Right lobe of liver (tissue), 6 donors: ENCODE measurements around the gene HOXB7. TPM values are rescaled to one million over a fixed set of nuclear protein-coding genes. Genes with fewer than 3 reads are reported as not detected.

Experiments used
- ATAC-seq, 4 donors: fragments of 200-7000 bp; cut with Tn5 transposase; one replicate each; pipeline ENCODE4 v1.9.1; 2020; ENCODE audit warnings: mild to moderate bottlenecking in 4 of 4, moderate library complexity in 4 of 4
- DNase-seq, 3 donors: peaks; one replicate each; pipeline ENCODE4 v3.0.0-alpha.2; 2020
- H3K27ac ChIP-seq, 3 donors: fragments of 200-600 bp; one replicate each; pipeline ENCODE4 v1.8.0; 2022
- H3K27me3 ChIP-seq, 2 donors: fragments of 200-600 bp; one replicate each; pipeline ENCODE4 v1.8.0; 2022
- H3K36me3 ChIP-seq, 4 donors: fragments of 200-600 bp; sonication (generic) in 1 of 4; one replicate each; pipeline versions ENCODE4 v1.5.1 to v1.8.0; 2017 to 2022; ENCODE audit warnings: control low read depth in 1 of 4
- H3K4me1 ChIP-seq, 4 donors: fragments of 200-600 bp; sonication (generic) in 1 of 4; one replicate each; pipeline versions ENCODE4 v1.5.1 to v1.8.0; 2017 to 2022; ENCODE audit warnings: control low read depth in 1 of 4
- H3K4me3 ChIP-seq, 3 donors: fragments of 200-600 bp; one replicate each; pipeline ENCODE4 v1.8.0; 2022
- H3K9me3 ChIP-seq, 4 donors: fragments of 200-600 bp; sonication (generic) in 1 of 4; one replicate each; pipeline versions ENCODE4 v1.5.1 to v1.8.0; 2017 to 2022; ENCODE audit warnings: control low read depth in 1 of 4
- CTCF ChIP-seq, 4 donors: fragments of 200-600 bp in 3 of 4; fragments of 450-650 bp in 1 of 4; IDR thresholded peaks; one replicate each; pipeline versions ENCODE4 v1.5.1 to v1.8.0; 2016 to 2022; ENCODE audit warnings: antibody characterized with exemption in 4 of 4, mild to moderate bottlenecking in 2 of 4
- POLR2A ChIP-seq: fragments of 450-650 bp; IDR thresholded peaks from one replicate; pipeline ENCODE4 v1.6.1; 2017; ENCODE audit warnings: antibody characterized with exemption, mild to moderate bottlenecking
- WGBS: methylation state at CpG from one replicate; pipeline ENCODE4 v1.1.6; 2018; ENCODE audit warnings: low coverage, low lambda C conversion rate; ENCODE audit not compliant: insufficient coverage; ENCODE audit errors: missing lambda C conversion rate; 5-methylcytosine and 5-hydroxymethylcytosine counted together
- intact Hi-C, 2 donors: fragments of 100-400 bp; cut with DNase I; formaldehyde crosslinking; loops; one replicate each; pipeline versions ENCODE4 v1.11.2 to v1.14.1; 2022
- microRNA counts: library from miRNA; unstranded; fragments of <30 nt; microRNA quantifications from one replicate; lab custom pipeline; 2016
- microRNA-seq, 2 donors: library from miRNA; unstranded; fragments of <30 nt; microRNA quantifications; one replicate each; pipeline ENCODE4, GENCODE V29; 2019 to 2020
- small RNA-seq, 2 experiments: library from RNA; depleted of rRNA; stranded (forward); fragments of <200 nt; gene quantifications; one replicate each; pipeline ENCODE3, GENCODE V24; 2016
- total RNA-seq, 6 experiments: library from RNA; depleted of rRNA in 2 of 6; stranded (reverse); fragments of >200 nt in 2 of 6; fragmentation: NEBNext Ultra II Directional in 3 of 6; extraction: Animal tissue kit (Norgen Biotek cat#: 25700) in 3 of 6; gene quantifications; one replicate each; pipeline versions ENCODE4 v1.1.0 to v1.2.4, GENCODE V29; 2016 to 2023
- donor health status: DM: no; HTN: yes; CAD: no.
- donor health status: DM: no; HTN: no; CAD: no.
- donor health status: DM: no; HTN: no; CAD: no.
- donor health status: DM: no; HTN: yes; CAD: no.
- donor health status: DM: no; HTN: yes; CAD: no.

Gene HOXB7
- total RNA-seq, 6 experiments from 2014 or later, result 0.16 to 0.79 (median 0.30) TPM; not detected in 2

- H3K27me3 ChIP-seq, result peaks cover 0 to 9% of the 10 kb centered on the region in 2 donors
- ATAC-seq, result no peak
- no peaks in the 10 kb centered on the region for H3K9me3 ChIP-seq
Observed at GRCh38 chr17:48559122-48559839, 51.5 kb downstream of the HOXB7 start.

GRCh38 chr17:48558831-48559121 lies 52.0 kb downstream of the HOXB7 start:
- Histone ChIP-seq H3K9me3 (no peaks in the 10 kb centered on the region), H3K27ac (no peak overlapping the region), H3K4me1 (no peaks in the 10 kb centered on the region), H3K36me3 (no peaks in the 10 kb centered on the region), H3K4me3 (no peak overlapping the region), H3K27me3 (peaks cover 0 to 9% of the 10 kb centered on the region in 2 donors)
- TF ChIP-seq POLR2A (no peak), CTCF (IDR thresholded peaks at IDR 0.05) (no peak)
- ATAC-seq (no peak), DNase-seq (no peak)
- WGBS, result 13% methylated on average over 2 of the region's 2 CpGs
- intact Hi-C loops, result no loop called here

More at GRCh38 chr17:48559122-48559839, 51.5 kb downstream of the HOXB7 start:
- Histone ChIP-seq H3K36me3 (no peaks in the 10 kb centered on the region), H3K27ac (peak overlapping the region in 1 of 3 donors; percentile 1), H3K4me1 (no peaks in the 10 kb centered on the region), H3K4me3 (no peak overlapping the region)
- TF ChIP-seq CTCF (IDR thresholded peaks at IDR 0.05), result no peak
- no peak for TF ChIP-seq POLR2A
- intact Hi-C loops, result no loop called here
- no peak for DNase-seq
- 25% methylated on average over 16 of the region's 16 CpGs for WGBS

- Histone ChIP-seq H3K4me1 (no peaks in the 10 kb centered on the region), H3K36me3 (no peaks in the 10 kb centered on the region), H3K27me3 (peaks cover 0 to 9% of the 10 kb centered on the region in 2 donors), H3K27ac (no peak overlapping the region), H3K9me3 (no peaks in the 10 kb centered on the region), H3K4me3 (no peak overlapping the region)
- intact Hi-C loops, result no loop called here
- WGBS, result 19% methylated on average over 13 of the region's 13 CpGs
- TF ChIP-seq POLR2A (no peak), CTCF (IDR thresholded peaks at IDR 0.05) (no peak)
- DNase-seq (no peak), ATAC-seq (no peak)
Observed at GRCh38 chr17:48558057-48558830, 52.6 kb downstream of the HOXB7 start.

MicroRNA genes within 50 kb of the gene (microRNA counts, 767-probe panel; counts per million panel counts)
- microRNA hsa-miR-10a-5p (lab: Ali Mortazavi, UCI), result 6,112 counts per million, percentile 16 among the panel's probes with 10 or more counts

Small RNA genes lying within 50 kb of the gene (microRNA-seq; reads per million reads assigned to microRNA genes)
- gene MIR196A1, result 0 reads per million in 2 donors

Small RNA genes lying within 50 kb of the gene (small RNA-seq; reads per million reads assigned to genes)
- 0 reads per million in 2 experiments for gene MIR196A1

Other genes starting within 250 kb of the HOXB7 start
- gene SKAP1, start 180.8 kb downstream of the HOXB7 start, total RNA-seq, result 10 to 100 TPM in 4 of 6 experiments, 1 to 10 TPM in 2; 4.5 to 51.0 (median 17.5) TPM
- not detected for gene HOXB1, start 80.0 kb downstream of the HOXB7 start, total RNA-seq
- gene HOXB2, start 65.9 kb downstream of the HOXB7 start, total RNA-seq, result 1 to 10 TPM; 1.1 to 1.9 (median 1.5) TPM
- 1 to 10 TPM in 1 of 6 experiments, under 1 TPM in 5; 0.31 to 1.1 (median 0.68) TPM for gene HOXB4, start 32.7 kb downstream of the HOXB7 start, total RNA-seq
- gene HOXB3, start 20.8 kb downstream of the HOXB7 start, total RNA-seq, result 1 to 10 TPM in 5 of 6 experiments, under 1 TPM in 1; 0.99 to 3.2 (median 2.6) TPM
- under 1 TPM in 5 of 6 experiments, not detected in 1; 0.11 to 0.29 (median 0.19) TPM for gene HOXB5, start 17.2 kb downstream of the HOXB7 start, total RNA-seq
- under 1 TPM; 0.18 to 0.83 (median 0.56) TPM for gene HOXB6, start 6.0 kb downstream of the HOXB7 start, total RNA-seq
- gene HOXB8, start 4.3 kb upstream of the HOXB7 start, total RNA-seq, result not detected
- not detected for gene HOXB9, start 15.3 kb upstream of the HOXB7 start, total RNA-seq
- not detected for gene PRAC1, start 111.5 kb upstream of the HOXB7 start, total RNA-seq
- not detected for gene PRAC2, start 112.2 kb upstream of the HOXB7 start, total RNA-seq
- not detected for gene HOXB13, start 117.7 kb upstream of the HOXB7 start, total RNA-seq
- gene TTLL6, start 206.2 kb upstream of the HOXB7 start, total RNA-seq, result under 1 TPM in 1 of 6 experiments, not detected in 5; 0.12 TPM
- 10 to 100 TPM; 58.0 to 93.3 (median 72.1) TPM for gene CALCOCO2, start 220.0 kb upstream of the HOXB7 start, total RNA-seq